GM12873 (cell line): ENCODE measurements around the gene SIRT7.

ENCODE experiments used
- CTCF ChIP-seq: IDR thresholded peaks from 2 replicates; pipeline ENCODE4 v1.5.1; 2012; ENCODE audit warnings: low read depth, mild to moderate bottlenecking, moderate library complexity, low read length, control low read depth; ENCODE audit not compliant: insufficient read depth; ENCODE audit errors: missing control alignments

SIRT7 gene

GRCh38 chr17:81890447-81891302 lies 27.3 kb downstream of the SIRT7 start:
- TF ChIP-seq CTCF, result no peak

DNA sequence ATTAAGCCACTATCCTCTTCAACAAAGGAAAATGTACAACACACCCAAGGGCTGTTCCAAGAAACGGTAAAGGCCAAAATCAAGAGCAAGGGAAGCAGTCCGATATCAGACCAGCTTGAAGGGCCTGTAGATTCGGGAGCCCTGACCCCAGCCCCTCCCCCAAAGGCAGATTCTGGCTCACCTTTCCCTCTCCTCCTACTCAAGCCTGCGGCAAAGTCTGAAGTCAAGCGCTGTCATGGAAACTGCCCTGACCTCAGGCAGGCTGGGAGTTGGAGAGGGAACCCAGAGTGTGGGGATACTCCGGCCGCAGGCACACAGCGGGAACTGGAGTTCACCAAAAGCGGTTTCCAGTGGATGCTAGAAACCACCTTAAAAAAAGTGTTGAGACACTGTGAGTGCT lies 28.4 kb downstream of the SIRT7 start:
- TF ChIP-seq CTCF, result no peak

GRCh38 chr17:81888988-81889595 lies 28.9 kb downstream of the SIRT7 start:
- no peak for TF ChIP-seq CTCF

DNA sequence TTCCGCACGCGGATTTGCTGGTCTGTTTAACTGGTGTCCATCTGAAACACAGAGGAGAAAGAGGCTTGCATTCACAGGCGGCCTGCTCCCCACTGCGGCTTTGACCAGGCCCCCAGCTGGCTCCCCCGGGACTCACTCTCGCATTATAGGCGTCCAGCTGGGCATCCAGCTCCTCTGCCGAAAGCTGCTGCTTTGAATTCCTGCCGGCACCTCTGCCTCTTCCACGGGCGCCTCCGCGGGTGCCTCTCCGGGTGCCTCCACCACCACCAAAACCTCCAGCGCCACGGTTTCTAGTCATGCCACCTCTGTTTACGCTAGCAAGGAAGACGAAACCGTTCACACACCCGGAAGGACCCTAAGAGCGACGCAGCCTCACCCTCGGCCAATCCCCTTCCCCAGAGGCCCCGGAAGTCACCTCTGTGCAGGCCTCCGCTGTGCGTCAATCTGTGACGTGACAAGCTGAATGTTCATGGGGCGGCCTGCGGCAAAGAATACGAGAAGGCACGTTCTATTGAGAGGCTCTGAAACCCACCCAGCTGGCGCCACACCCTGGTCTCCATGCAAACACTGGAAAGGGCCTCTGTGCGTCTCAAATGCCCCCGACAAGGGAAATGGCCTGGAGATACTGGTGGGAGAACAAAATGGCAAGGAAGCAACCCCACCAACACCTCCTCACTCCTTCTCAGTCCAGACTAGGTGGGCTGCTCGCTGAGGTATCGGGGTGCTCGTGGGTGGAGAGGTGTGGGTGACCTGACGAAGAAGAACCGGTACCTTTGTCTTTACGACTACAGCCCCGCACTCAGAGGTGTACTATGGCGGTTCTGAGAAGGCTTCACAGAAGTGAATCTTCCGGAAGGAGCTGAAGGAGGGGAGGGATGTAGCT lies 29.6 kb downstream of the SIRT7 start:
- no peak for TF ChIP-seq CTCF

DNA sequence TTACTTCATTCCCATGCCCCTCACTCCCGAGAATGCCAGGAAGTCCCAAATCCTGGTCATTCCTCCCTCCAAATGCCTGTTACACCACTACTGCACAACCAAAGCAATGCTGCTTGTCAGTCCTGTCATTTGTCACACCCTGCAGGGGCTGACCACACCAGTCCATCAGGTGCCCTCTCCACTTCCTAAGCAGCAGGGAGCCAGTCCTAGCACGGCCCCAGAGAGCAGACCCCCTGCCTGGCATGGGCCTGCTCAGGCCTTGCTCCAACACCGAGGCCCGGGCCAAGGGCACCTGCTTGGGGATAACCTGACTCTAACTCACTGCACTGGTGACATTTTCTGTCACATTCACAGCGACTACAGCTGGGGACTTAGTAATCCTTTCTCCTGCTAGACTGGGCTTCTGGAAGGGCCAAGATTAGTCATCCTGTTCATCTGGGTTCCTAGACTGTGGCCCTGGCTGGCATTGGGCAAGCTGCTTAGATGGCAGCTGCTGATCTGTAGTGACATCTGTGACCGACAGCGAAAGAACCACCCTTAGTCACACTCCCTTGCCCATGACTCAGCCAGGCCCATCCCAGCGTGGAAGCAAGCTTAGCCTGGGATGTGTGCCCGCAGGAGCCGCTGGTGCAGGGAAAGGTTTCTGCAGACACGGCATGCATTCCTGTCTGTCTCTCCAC lies 32.0 kb downstream of the SIRT7 start:
- TF ChIP-seq CTCF, result no peak

DNA sequence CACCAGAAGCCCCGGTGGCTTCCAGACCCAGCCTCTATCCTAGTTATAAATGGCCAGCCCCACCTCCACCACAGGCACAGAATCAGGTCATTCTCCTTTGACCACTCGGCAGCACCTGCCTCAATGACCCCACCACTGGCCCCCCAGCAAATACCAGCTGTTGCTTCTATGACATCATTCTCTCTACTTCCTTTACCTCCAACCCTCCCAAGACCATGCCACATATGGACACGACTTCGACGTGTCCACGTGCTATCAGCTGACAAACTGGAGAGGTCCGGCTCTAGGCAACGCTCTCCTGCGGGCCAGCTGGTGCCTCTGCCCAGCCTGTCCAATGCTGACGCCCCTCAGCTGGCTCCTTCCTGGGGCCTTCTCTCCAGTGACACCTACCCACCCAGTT lies 32.5 kb downstream of the SIRT7 start:
- TF ChIP-seq CTCF, result no peak
